Fibroblast of lung (primary cell): ENCODE results near the gene CNGA1. TPM values are rescaled to one million over a fixed set of nuclear protein-coding genes. Genes with fewer than 3 reads are reported as not detected.
A peak's percentile ranks its signal among the peaks of the same experiment; 100 is the strongest.
"Not testable (repeated sequence)": the region's sequence is repeated elsewhere in the genome, so short reads cannot be mapped to it uniquely, and the experiment has no call there.

Source experiments
- DNase-seq, 2 donors: peaks; one replicate each; pipeline versions ENCODE4 v3.0.0 to v3.0.0-alpha.2; 2010; ENCODE audit warnings: low read depth in 2 of 2
- H2AFZ ChIP-seq: 2 replicates; pipeline ENCODE4 v1.5.1; 2012; ENCODE audit warnings: low read length, control low read depth, inconsistent platforms
- H3K27ac ChIP-seq: 2 replicates; pipeline ENCODE4 v1.5.1; 2011; ENCODE audit warnings: low read length, control low read depth; ENCODE audit not compliant: insufficient read depth
- H3K27me3 ChIP-seq: 2 replicates; pipeline ENCODE4 v1.5.1; 2011; ENCODE audit warnings: mild to moderate bottlenecking, low read length; ENCODE audit not compliant: control insufficient read depth, insufficient read depth
- H3K36me3 ChIP-seq: 2 replicates; pipeline ENCODE4 v1.5.1; 2011; ENCODE audit warnings: low read length; ENCODE audit not compliant: control insufficient read depth, insufficient read depth
- H3K4me1 ChIP-seq: 2 replicates; pipeline ENCODE4 v1.5.1; 2011; ENCODE audit warnings: low read length; ENCODE audit not compliant: control insufficient read depth, insufficient read depth; ENCODE audit errors: extremely low read depth
- H3K4me2 ChIP-seq: 2 replicates; pipeline ENCODE4 v1.5.1; 2011; ENCODE audit warnings: low read length, control low read depth; ENCODE audit not compliant: insufficient read depth; ENCODE audit errors: extremely low read depth
- H3K4me3 ChIP-seq, 4 experiments: fragments of 200-600 bp in 1 of 4; sonication (generic) in 1 of 4; replicated peaks in 1 of 4; 2 replicates each; pipeline ENCODE4 v1.5.1; 2011 to 2016; ENCODE audit warnings: low read length in 4 of 4, low read depth in 3 of 4, mild to moderate bottlenecking in 3 of 4, control low read depth in 2 of 4, inconsistent platforms in 1 of 4, mixed read lengths in 1 of 4; ENCODE audit not compliant: insufficient read depth in 1 of 4; ENCODE audit errors: control extremely low read depth in 1 of 4
- H3K79me2 ChIP-seq: 2 replicates; pipeline ENCODE4 v1.5.1; 2012; ENCODE audit warnings: mild to moderate bottlenecking, low read length, inconsistent platforms; ENCODE audit not compliant: control insufficient read depth, insufficient read depth
- H3K9ac ChIP-seq: 2 replicates; pipeline ENCODE4 v1.5.1; 2011; ENCODE audit warnings: mild to moderate bottlenecking, low read length, control low read depth; ENCODE audit not compliant: insufficient read depth
- H3K9me3 ChIP-seq: 2 replicates; pipeline ENCODE4 v1.5.1; 2012; ENCODE audit warnings: low read depth, low read length; ENCODE audit not compliant: control insufficient read depth, insufficient read depth
- H4K20me1 ChIP-seq: 2 replicates; pipeline ENCODE4 v1.5.1; 2011; ENCODE audit warnings: low read length; ENCODE audit not compliant: control insufficient read depth, insufficient read depth; ENCODE audit errors: extremely low read depth
- CTCF ChIP-seq, 2 donors: IDR thresholded peaks in 1 of 2; conservative IDR thresholded peaks in 1 of 2; 1 replicate in 1 of 2; 2 replicates in 1 of 2; pipeline ENCODE4 v1.5.1; 2011 to 2012; ENCODE audit warnings: low read length in 2 of 2, control low read depth in 1 of 2, inconsistent platforms in 1 of 2, low read depth in 1 of 2, mild to moderate bottlenecking in 1 of 2
- EZH2 ChIP-seq: IDR thresholded peaks from 2 replicates; pipeline ENCODE4 v1.5.1; 2012; ENCODE audit warnings: low read length, control low read depth, mild to moderate bottlenecking; ENCODE audit errors: missing control alignments
- polyA plus RNA-seq, 2 donors: library from polyadenylated mRNA; depleted of rRNA in 1 of 2; stranded (reverse) in 1 of 2; unstranded in 1 of 2; fragments of >200 nt; gene quantifications; 2 replicates each; pipeline ENCODE4 v1.2.1, GENCODE V29; 2011 to 2012; ENCODE audit warnings: missing spikeins in 1 of 2
- total RNA-seq: library from RNA; depleted of rRNA; stranded (reverse); fragments of >200 nt; gene quantifications from 2 replicates; pipeline ENCODE4 v1.2.1, GENCODE V29; 2014

The CNGA1 gene
- total and polyA plus RNA-seq, 2 donors (not counting 1 experiment from before 2014, with no cell fraction given): not detected

GRCh38 chr4:47926667-47927258 lies 89.7 kb downstream of the CNGA1 start:
- Histone ChIP-seq H4K20me1 (no peaks in the 10 kb centered on the region), H3K4me1 (no peaks in the 10 kb centered on the region), H3K9me3 (no peaks in the 10 kb centered on the region), H3K9ac (no peak overlapping the region), H3K4me2 (peak overlapping the region; percentile 17), H3K4me3 (no peak overlapping the region), H3K79me2 (no peaks in the 10 kb centered on the region), H3K27ac (no peak overlapping the region), H3K36me3 (no peaks in the 10 kb centered on the region), H2AFZ (no peak overlapping the region), H3K27me3 (peaks cover under 1% of the 10 kb centered on the region)
- TF ChIP-seq CTCF (conservative IDR thresholded peaks at IDR 0.05 in 1 of 2, IDR thresholded peaks at IDR 0.05 in 1 of 2; ENCODE audit: low read depth in 1 of 2, low read length in 2 of 2) (peak; percentile 63 to 92), EZH2 (no peak)
- peak; percentile 49 to 52 for DNase-seq

- not testable (repeated sequence) for H3K9me3 ChIP-seq, H2AFZ ChIP-seq, H3K4me3 ChIP-seq, H3K4me1 ChIP-seq, H3K4me2 ChIP-seq, H4K20me1 ChIP-seq, H3K27me3 ChIP-seq, H3K79me2 ChIP-seq, H3K9ac ChIP-seq, DNase-seq, H3K27ac ChIP-seq, H3K36me3 ChIP-seq
These were observed 93.2 kb downstream of the CNGA1 start for GRCh38 chr4:47923261-47923608.

GRCh38 chr4:47922436-47923260 lies 93.8 kb downstream of the CNGA1 start:
- H3K79me2 ChIP-seq, H3K36me3 ChIP-seq, H3K4me2 ChIP-seq, H3K9ac ChIP-seq, H2AFZ ChIP-seq, H4K20me1 ChIP-seq, H3K27ac ChIP-seq, H3K27me3 ChIP-seq, H3K4me1 ChIP-seq, H3K9me3 ChIP-seq, DNase-seq, H3K4me3 ChIP-seq: not testable (repeated sequence)

- H3K79me2 ChIP-seq, H4K20me1 ChIP-seq, H3K4me2 ChIP-seq, H3K27me3 ChIP-seq, H3K9ac ChIP-seq, H3K27ac ChIP-seq, H3K36me3 ChIP-seq, H3K9me3 ChIP-seq, H3K4me1 ChIP-seq, DNase-seq, H3K4me3 ChIP-seq, H2AFZ ChIP-seq: not testable (repeated sequence)
These were observed 99.3 kb downstream of the CNGA1 start for GRCh38 chr4:47917163-47917562.
